Tongue (tissue), 2 donors: Measurements from ENCODE around the gene ADTRP. TPM values are rescaled to one million over a fixed set of nuclear protein-coding genes. Genes with fewer than 3 reads are reported as not detected.
A peak's percentile ranks its signal among the peaks of the same experiment; 100 is the strongest.

Experiments
- DNase-seq: peaks from one replicate; pipeline ENCODE4 v3.0.0-alpha.2; 2015
- total RNA-seq: library from RNA; depleted of rRNA; stranded (reverse); fragments of >200 nt; gene quantifications from one replicate; pipeline ENCODE4 v1.2.3, GENCODE V29; 2014

The ADTRP gene
- total RNA-seq = not detected

GRCh38 chr6:11778648-11779328 is at the start of gene ADTRP:
TSS of gene ADTRP (minus strand) at chr6:11778803. CDS start at chr6:11778759, 44 bp downstream.
- DNase-seq = no peak

- DNase-seq = no peak
These were observed 48.2 kb upstream of the ADTRP start for GRCh38 chr6:11826779-11827178.

GRCh38 chr6:11824986-11825385 is 46.4 kb upstream of the ADTRP start:
- no peak for DNase-seq

GRCh38 chr6:11822346-11822745 is 43.7 kb upstream of the ADTRP start:
- DNase-seq = no peak

- no peak for DNase-seq
These were observed 43.2 kb upstream of the ADTRP start for GRCh38 chr6:11821781-11822180.

- no peak for DNase-seq
These were observed 42.2 kb upstream of the ADTRP start for GRCh38 chr6:11820821-11821220.

GRCh38 chr6:11819486-11819885 is 40.9 kb upstream of the ADTRP start:
- DNase-seq = no peak

GRCh38 chr6:11815231-11815630 is 36.6 kb upstream of the ADTRP start:
- no peak for DNase-seq

GRCh38 chr6:11814819-11815218 is 36.2 kb upstream of the ADTRP start:
- no peak for DNase-seq

GRCh38 chr6:11814106-11814505 is 35.5 kb upstream of the ADTRP start:
- no peak for DNase-seq

- no peak for DNase-seq
These were observed 35.0 kb upstream of the ADTRP start for GRCh38 chr6:11813606-11814005.

- no peak for DNase-seq
These were observed 34.3 kb upstream of the ADTRP start for GRCh38 chr6:11812951-11813350.

GRCh38 chr6:11812439-11812838 is 33.8 kb upstream of the ADTRP start:
- DNase-seq = no peak

- no peak for DNase-seq
These were observed 33.2 kb upstream of the ADTRP start for GRCh38 chr6:11811644-11812264.

- peak; percentile 25 for DNase-seq
These were observed 32.4 kb upstream of the ADTRP start for GRCh38 chr6:11810854-11811643.

- DNase-seq = peak; percentile 92
These were observed 31.5 kb upstream of the ADTRP start for GRCh38 chr6:11810039-11810541.

GRCh38 chr6:11808054-11808453 is 29.5 kb upstream of the ADTRP start:
- no peak for DNase-seq

GRCh38 chr6:11806561-11807317 is 28.1 kb upstream of the ADTRP start:
- no peak for DNase-seq

- DNase-seq = no peak
These were observed 26.9 kb upstream of the ADTRP start for GRCh38 chr6:11805259-11806053.

GRCh38 chr6:11804701-11805100 is 26.1 kb upstream of the ADTRP start:
- no peak for DNase-seq

GRCh38 chr6:11804135-11804534 is 25.5 kb upstream of the ADTRP start:
- DNase-seq = no peak

GRCh38 chr6:11803591-11803971 is 25.0 kb upstream of the ADTRP start:
- DNase-seq = no peak
